Erythroblast (primary cell): Measurements from ENCODE around the gene COPRS.

Experiments used
- GATA1 ChIP-seq: IDR thresholded peaks from 2 replicates; pipeline ENCODE4 v1.6.1; 2011; ENCODE audit warnings: low read depth, mild to moderate bottlenecking, control low read depth, low read length, moderate library complexity
- POLR2A ChIP-seq: IDR thresholded peaks from 2 replicates; pipeline ENCODE4 v1.6.1; 2011; ENCODE audit warnings: mild to moderate bottlenecking, low read length

GRCh38 chr17:31857920-31858641 lies 963 bp downstream of the COPRS start:
- no peak for TF ChIP-seq POLR2A
- no peak for TF ChIP-seq GATA1
